Measurements from ENCODE around the gene SLC22A5.
A peak's percentile ranks its signal among the peaks of the same experiment; 100 is the strongest.

SLC22A5 gene

DNA sequence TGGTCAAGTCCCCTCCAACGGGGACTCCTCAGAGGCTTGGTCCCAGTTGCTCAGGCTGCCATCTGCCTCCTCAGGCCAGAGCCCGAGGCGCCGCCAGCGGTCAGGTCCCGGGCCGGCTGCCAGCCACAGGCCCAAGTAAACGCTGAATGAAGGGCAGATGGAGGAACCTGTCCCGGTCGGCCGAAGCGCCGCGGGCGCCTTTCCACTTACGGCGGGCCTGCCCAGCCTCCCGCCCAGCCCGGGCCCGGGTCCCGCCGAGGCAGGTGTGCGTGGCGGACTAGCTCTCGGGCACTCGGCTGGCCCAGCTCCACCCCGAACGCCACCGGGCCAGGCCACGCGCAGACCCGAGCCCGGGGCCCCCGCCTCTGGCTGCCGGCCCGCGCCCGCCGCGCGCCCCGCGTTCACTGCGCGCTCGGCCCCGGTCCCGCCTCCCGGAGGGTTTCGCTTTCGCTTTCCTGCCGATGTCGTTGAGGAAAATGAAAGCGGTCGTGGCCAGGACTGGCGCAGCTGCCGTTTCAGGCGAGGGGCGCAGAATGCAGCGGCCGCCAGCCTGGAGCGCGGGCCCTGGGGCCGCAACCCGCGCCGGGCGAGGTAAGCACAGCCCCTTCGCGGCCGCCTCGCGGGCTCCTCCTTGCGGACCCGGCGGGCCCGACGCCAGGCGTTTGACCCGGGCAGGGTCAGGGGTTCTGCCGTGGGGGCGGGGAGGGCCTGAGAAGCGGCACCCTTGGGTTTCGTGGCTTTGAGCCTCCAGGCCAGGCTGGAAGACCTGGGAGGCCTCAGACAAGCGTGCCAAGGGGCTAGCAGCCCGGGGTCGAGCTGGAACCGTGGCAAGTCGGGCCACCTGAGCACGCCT, 41.2 kb downstream of the SLC22A5 start:
- peak; percentile 52; the same call in 1 of the 2 replicates for TF ChIP-seq POLR2AphosphoS5 (IDR thresholded peaks at IDR 0.05; ENCODE audit: low read depth, low read length)
- TF ChIP-seq, protein P1, sequence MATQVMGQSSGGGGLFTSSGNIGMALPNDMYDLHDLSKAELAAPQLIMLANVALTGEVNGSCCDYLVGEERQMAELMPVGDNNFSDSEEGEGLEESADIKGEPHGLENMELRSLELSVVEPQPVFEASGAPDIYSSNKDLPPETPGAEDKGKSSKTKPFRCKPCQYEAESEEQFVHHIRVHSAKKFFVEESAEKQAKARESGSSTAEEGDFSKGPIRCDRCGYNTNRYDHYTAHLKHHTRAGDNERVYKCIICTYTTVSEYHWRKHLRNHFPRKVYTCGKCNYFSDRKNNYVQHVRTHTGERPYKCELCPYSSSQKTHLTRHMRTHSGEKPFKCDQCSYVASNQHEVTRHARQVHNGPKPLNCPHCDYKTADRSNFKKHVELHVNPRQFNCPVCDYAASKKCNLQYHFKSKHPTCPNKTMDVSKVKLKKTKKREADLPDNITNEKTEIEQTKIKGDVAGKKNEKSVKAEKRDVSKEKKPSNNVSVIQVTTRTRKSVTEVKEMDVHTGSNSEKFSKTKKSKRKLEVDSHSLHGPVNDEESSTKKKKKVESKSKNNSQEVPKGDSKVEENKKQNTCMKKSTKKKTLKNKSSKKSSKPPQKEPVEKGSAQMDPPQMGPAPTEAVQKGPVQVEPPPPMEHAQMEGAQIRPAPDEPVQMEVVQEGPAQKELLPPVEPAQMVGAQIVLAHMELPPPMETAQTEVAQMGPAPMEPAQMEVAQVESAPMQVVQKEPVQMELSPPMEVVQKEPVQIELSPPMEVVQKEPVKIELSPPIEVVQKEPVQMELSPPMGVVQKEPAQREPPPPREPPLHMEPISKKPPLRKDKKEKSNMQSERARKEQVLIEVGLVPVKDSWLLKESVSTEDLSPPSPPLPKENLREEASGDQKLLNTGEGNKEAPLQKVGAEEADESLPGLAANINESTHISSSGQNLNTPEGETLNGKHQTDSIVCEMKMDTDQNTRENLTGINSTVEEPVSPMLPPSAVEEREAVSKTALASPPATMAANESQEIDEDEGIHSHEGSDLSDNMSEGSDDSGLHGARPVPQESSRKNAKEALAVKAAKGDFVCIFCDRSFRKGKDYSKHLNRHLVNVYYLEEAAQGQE (IDR thresholded peaks at IDR 0.05; ENCODE audit: insufficient read depth in 1 of 2, low read depth in 2 of 2, low read length in 2 of 2), result 0 out of 4 replicates have a peak, but pooled peaks of 1 of the 2 experiments have one; percentile 8
- TF ChIP-seq FOXP2 (optimal IDR thresholded peaks at IDR 0.05; ENCODE audit: borderline replicate concordance, extremely low read depth, extremely low read length, insufficient read depth), result no peak
- no peak for TF ChIP-seq SIN3A (IDR thresholded peaks at IDR 0.05; ENCODE audit: borderline replicate concordance, insufficient read depth, low read length)
- no peak for TF ChIP-seq TAF1 (IDR thresholded peaks at IDR 0.05; ENCODE audit: borderline replicate concordance, insufficient read depth, low read length)

DNA sequence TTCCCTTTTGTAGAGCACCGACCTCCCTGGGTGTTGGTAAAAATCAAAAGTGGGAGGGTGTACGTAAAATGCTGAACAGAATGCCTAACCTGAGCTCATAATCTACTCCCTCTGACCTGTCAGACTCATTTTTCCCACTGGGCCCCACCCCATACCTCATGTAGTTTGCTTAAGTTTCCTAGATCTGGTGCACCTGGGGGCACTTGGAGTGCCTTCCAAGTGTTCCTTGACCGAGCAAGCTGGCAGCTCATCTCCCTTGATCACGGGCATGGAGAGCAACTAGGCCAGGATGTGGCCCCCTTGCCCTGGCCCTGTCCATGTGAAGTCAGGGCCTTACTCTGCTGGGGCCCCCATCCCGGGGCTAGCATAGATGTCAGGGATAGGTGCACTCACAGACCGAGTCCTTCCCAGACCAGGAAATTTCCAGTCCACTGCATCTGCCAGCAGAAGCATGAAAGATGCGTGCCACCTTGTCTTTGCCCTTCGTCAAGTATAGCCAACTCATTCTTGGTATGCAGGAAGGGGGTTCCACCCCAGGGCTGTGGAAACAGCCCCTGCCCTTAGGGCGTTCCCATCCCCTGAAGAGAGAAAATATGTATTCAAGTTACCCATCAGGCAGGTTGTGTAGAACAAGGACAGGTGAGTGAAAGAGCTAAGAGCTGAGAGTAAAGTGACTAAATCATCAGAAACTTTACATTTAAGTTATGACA, 41.9 kb downstream of the SLC22A5 start:
- TF ChIP-seq POLR2AphosphoS5 (IDR thresholded peaks at IDR 0.05; ENCODE audit: low read depth, low read length) (no peak), FOXP2 (optimal IDR thresholded peaks at IDR 0.05; ENCODE audit: borderline replicate concordance, extremely low read depth, extremely low read length, insufficient read depth) (no peak), TAF1 (IDR thresholded peaks at IDR 0.05; ENCODE audit: borderline replicate concordance, insufficient read depth, low read length) (no peak), SIN3A (IDR thresholded peaks at IDR 0.05; ENCODE audit: borderline replicate concordance, insufficient read depth, low read length) (no peak)
- TF ChIP-seq, protein P1 (IDR thresholded peaks at IDR 0.05; ENCODE audit: insufficient read depth in 1 of 2, low read depth in 2 of 2, low read length in 2 of 2), result no peak

DNA sequence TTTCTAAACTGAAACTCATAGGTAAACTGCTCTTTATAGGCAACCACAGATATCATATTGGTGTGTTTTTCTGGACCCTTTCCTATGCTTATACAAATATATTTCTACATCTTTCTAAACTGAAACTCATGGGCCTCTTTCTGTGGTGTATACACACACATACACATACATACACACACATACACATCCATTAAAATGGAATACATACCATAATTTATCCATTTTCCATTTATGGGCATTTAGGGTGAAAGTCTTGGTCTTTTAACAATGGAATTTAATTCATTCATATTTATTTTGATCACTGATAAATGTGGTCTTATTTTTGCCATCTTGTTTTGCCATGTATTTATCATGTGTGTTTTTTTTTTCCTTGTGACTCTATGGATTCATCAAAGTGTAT, 44.1 kb downstream of the SLC22A5 start:
- TF ChIP-seq POLR2AphosphoS5 (IDR thresholded peaks at IDR 0.05; ENCODE audit: low read depth, low read length) (no peak), SIN3A (IDR thresholded peaks at IDR 0.05; ENCODE audit: borderline replicate concordance, insufficient read depth, low read length) (no peak), FOXP2 (optimal IDR thresholded peaks at IDR 0.05; ENCODE audit: borderline replicate concordance, extremely low read depth, extremely low read length, insufficient read depth) (no peak)

DNA sequence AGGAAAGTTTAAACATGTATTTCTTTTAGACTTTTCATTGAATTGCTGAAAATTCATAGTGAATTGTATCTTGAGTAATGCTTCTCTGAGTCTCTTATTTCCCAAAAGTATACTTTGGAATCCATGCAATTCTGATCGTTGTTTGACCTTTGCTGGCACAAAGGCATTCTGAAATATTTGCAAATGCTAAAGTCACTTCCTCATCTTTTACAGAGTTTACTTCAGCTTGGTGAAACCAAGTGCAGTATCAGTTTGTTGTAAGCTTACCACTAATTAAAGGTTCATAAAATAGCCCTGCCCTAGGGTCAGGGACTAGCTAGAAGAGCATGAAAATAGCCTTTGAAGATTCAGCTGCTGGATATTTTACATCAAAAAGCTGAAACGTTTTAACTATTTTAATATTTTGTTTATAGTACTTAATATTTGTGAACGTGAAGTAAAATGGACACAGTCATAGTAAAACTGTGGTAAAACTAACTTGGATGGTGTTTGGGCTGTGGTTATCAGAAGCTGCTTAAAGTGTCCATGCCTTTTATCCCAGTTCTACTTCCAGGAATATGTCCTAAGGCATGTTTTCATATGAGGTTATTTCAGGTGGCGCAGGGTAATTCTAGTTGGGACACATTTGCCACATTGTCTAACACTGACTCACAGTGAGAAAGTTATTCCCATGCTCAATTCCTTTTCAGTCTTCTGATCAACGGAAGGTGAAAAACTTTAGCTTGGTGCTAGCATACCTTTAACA, 45.3 kb downstream of the SLC22A5 start:
- TF ChIP-seq FOXP2 (optimal IDR thresholded peaks at IDR 0.05; ENCODE audit: borderline replicate concordance, extremely low read depth, extremely low read length, insufficient read depth) (no peak), TAF1 (IDR thresholded peaks at IDR 0.05; ENCODE audit: borderline replicate concordance, insufficient read depth, low read length) (no peak), SIN3A (IDR thresholded peaks at IDR 0.05; ENCODE audit: borderline replicate concordance, insufficient read depth, low read length) (no peak), POLR2AphosphoS5 (IDR thresholded peaks at IDR 0.05; ENCODE audit: low read depth, low read length) (no peak)
- TF ChIP-seq, protein P1 (IDR thresholded peaks at IDR 0.05; ENCODE audit: insufficient read depth in 1 of 2, low read depth in 2 of 2, low read length in 2 of 2), result no peak
